GM21528 (cell line): ENCODE results near the gene DCLK1.

Source experiments
- ATAC-seq: cut with Tn5 transposase; IDR thresholded peaks from one replicate; pipeline ENCODE4 v1.9.1; 2021; ENCODE audit warnings: mild to moderate bottlenecking, moderate library complexity; ENCODE audit not compliant: unreplicated experiment, low FRiP score

The DCLK1 gene

DNA sequence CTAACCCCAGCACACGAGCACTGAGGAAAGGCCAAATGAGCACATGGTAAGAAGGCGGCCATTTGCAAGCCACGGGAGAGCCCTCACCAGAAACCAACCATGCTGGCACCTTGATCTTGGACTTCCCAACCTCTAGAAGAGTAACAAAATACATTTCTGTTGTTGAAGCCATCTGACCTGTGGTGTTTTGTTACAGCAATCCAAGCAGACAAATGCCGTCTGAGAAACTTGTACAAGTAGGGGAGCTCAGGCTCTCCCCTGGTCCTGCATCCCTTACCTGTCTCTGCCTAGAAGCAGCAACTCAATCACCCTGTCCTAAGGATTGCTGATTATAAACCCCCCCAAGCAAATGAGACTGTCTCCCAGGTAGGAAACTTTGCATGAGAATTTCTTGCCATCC, 399.7 kb downstream of the DCLK1 start:
- ATAC-seq = no peak

GRCh38 chr13:35729926-35730627, 401.1 kb downstream of the DCLK1 start:
- ATAC-seq = peak; percentile 87

DNA sequence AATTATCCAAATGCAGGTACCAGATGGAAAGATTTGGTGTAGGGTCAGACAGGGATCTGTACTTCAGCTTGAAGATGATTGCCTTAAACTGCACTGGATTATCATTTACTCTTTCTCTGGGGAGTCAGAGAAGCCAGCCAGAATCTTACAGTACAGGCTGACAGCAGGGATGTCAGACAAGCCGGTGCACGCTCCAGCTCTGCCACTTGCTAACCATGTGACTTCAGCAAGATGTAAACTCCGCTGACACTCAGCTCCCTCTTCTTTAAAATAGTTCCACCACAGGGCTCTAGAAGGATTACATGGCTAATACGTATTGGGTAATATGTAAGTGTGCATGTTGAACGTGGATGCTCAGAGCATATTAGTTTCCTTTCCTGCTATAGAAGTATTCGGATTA, 403.3 kb downstream of the DCLK1 start:
- no peak for ATAC-seq

- no peak for ATAC-seq
Observed at GRCh38 chr13:35724446-35724845, 406.7 kb downstream of the DCLK1 start.

DNA sequence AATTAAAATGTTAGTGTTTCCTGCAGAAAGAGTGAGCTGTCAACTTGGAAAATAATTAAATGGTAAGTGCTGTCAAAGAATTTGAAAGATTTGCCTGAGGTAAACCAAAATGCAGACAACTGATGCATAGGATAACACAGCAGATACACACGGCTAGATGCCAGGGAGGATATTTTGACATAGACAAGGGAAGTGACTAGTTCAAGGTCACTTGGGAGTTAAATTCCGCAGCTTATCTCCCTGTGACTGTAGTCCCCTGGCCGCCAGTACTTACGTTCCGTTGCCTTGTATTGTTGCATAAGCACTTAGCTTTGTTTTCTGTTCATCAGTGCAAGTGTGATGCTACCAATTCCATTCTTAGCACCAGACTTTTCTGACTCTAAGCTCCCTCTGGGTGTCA, 407.4 kb downstream of the DCLK1 start:
- ATAC-seq = no peak

DNA sequence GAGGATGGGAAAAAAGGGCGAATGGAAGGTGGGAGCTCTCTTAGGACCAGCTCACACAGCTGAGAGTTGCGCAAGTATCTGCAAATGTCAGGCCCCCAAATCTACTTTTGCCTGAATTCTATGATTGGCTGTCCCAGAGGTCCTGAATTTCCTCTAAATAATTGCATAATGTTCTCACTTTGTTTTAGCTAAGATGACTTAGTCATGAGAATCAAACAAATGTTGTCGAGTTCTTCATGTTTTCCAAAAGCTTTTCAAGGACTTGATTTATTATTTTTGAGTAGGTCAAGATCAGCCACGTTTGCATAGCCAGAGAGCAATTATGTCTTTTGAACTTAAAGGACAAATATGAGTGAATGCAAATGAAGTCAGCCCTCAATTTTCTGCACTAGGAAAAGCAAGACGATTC, 408.1 kb downstream of the DCLK1 start:
- no peak for ATAC-seq

GRCh38 chr13:35722458-35723052, 408.6 kb downstream of the DCLK1 start:
- ATAC-seq = no peak

DNA sequence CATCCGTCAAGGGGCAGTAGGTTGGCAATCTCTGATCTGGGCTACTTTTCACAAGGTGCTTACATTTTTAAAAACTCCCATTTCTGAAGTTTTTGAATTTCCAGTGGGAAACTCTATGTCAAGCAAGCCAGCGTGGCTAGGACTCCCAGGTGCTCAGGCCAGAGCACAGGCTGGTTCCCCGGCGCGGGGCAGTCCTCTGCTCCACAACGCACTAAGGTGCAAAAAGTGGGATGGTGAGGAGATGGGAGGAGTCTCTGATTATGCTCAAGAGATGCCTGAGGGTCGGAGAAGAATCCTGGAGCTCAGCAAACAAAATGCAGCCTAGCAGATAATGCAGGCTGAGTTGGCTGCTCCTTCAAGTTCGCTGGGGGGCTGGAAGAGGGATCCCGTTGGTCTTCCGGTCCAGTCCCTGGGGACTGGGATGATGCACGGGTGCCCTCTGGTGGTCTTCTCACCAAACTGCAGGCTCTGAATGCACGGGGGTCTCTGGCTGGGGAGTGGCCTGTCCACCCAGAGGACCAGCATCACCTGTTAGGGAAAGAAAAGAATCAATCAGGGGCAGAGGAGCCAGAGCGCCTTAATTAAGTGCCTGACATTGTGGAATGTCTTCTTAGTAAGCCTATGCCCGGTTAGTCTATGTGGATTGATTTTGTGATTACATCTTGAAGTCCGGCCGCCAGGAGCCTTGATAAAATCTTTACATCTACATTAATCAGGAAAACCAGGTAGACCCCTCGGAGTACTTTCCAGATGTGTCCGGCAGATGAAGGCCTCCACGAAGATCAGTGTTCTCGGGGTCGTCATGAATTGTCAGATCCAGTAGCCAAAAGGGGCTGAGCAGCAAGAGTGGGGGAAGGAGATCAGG, 410.3 kb downstream of the DCLK1 start:
- ATAC-seq = peak; percentile 65

GRCh38 chr13:35720290-35720689, 410.9 kb downstream of the DCLK1 start:
- ATAC-seq = no peak
